ENCODE measurements around the gene SBK2.
"Not testable (repeated sequence)": the region's sequence is repeated elsewhere in the genome, so short reads cannot be mapped to it uniquely, and the experiment has no call there.

The SBK2 gene, protein sequence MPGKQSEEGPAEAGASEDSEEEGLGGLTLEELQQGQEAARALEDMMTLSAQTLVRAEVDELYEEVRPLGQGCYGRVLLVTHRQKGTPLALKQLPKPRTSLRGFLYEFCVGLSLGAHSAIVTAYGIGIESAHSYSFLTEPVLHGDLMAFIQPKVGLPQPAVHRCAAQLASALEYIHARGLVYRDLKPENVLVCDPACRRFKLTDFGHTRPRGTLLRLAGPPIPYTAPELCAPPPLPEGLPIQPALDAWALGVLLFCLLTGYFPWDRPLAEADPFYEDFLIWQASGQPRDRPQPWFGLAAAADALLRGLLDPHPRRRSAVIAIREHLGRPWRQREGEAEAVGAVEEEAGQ

DNA sequence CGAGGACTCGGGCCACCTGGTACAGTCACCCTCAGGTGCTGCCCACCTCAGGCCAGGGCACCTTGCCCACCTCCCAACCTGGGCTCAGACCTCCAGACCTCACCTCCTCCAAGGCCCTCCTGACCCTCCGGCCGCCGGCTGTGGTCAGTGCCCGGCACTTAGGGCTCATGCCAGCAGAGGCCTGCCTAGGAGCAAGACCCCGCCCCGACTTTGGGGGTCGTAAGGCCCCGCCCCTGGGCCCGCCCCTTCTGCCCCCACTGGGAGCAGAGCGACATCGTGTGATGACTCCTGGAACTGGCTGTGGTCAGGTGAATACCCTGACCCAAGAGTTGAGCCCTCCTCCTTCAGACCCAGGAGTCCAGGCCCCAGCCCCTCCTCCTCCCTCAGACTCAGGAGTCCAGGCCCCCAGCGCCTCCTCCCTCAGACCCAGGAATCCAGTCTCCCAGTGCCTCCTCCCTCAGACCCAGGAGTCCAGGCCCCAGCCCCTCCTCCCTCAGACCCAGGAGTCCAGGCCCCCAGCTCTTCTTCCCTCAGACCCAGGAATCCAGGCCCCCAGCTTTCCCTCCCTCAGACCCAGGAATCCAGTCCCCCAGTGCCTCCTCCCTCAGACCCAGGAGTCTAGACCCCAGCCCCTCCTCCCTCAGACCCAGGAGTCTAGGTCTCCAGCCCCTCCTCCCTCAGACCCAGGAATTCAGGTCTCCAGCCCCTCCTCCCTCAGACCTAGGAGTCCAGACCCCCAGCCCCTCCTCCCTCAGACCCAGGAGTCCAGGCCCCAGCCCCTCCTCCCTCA, at the start of gene SBK2:
SBK2 (minus strand) TSS at position 183 of the 790 bp plus-strand sequence. CDS start 839 bp downstream, outside the sequence.
- DNase-seq: no peak

DNA sequence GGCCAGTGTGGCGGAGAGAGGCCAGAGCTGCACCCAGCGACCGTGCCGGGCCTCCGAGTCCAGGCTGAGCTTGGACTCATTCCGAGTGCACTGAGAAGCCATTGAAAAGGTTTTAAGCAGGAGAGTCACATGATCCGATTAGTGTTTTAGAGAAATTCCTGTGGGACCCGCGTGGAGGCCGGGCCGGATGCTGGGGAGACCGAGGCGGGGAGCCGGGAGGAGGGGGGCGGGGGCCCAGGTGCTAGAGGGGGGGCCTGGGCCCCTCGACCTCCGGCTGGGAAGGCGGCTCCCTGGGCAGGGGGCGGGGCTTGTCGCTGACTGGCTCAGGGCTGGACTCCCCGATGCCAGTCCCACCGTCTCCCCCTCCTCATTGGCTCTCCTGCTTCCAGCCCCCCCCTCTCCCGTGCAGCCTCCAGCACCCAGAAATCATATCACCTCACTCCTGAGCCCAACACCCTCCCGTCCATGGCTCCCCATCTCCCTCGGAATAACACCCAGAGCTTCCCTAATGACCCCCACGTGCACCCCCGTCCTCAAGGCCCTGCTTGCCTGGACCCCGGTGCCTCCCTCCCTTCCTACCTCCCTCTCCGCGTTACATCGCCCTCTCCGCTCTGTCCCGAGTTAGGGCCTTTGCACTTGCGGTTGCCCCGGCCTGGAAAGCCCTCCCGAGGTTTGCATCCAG, 48.9 kb upstream of the SBK2 start:
- DNase-seq: peak; percentile 38 to 52

DNA sequence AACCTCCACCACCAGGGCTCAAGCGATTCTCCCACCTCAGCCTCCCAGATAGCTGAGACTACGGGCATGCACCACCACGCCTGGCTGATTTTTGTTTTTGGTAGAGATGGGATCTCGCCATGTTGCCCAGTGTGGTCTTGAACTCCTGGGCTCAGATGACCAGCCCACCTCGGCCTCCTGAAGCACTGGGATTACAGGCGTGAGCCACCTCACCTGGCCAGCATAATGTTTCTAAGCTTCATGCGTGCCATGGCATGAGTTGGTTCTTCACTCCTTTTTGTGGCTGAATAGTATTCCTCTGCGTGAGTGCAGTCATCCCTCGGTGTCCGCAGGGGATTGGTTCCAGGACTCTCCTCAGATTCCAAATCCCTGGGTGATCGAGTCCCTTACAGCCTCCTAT, 47.9 kb upstream of the SBK2 start:
- no peak for DNase-seq

DNA sequence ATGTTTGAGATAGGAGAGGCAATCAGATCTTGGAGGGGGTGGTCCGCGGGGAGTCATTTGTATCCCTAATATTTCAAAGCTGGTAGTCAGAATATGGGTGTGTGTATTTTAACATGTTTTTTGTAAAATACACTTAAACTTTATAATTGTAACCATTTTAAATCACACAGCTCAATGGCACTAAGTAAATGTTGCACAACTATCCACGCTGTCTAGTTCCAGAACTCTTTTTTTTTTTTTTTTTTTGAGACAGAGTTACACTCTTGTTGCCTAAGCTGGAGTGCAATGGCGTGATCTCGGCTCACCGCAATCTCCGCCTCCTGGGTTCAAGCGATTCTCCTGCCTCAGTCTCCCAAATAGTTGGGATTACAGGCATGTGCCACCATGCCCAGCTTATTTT, 47.0 kb upstream of the SBK2 start:
- not testable (repeated sequence) for DNase-seq

DNA sequence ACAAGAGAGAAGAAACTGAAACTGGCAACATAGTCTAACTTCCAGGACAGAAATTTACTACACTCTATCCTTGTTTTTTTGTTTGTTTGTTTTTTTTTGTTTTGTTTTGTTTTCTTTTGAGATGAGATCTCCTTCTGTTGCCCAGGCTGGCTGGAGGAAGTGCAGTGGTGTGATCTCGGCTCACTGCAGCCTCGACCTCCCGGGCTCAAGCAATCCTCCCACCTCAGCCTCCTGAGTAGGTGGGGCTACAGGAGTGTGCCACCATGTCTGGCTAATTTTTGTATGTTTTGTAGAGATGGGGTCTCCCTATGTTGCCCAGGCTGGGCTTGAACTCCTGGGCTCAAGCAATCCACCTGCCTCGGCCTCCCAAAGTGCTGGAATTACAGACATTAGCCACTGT, 45.4 kb upstream of the SBK2 start:
- DNase-seq: not testable (repeated sequence)

DNA sequence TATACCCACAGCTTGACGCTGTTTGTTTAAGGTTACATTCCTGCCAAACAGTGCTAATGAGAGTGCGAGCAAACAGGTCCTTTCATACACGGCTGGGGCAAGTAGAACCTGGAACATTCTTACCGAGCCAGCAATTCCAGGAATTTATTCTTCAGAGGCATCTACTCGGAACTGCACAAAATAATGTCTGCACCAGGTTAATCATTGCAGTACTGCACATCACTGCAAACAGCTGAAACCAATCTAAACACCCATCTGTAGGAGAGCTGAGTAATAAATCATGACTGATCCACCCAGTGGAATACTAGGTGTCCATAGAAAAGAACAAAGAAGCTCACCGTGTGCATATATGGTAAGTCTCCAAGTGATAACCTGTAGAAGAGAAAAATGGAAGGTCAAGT, 44.9 kb upstream of the SBK2 start:
- no peak for DNase-seq

DNA sequence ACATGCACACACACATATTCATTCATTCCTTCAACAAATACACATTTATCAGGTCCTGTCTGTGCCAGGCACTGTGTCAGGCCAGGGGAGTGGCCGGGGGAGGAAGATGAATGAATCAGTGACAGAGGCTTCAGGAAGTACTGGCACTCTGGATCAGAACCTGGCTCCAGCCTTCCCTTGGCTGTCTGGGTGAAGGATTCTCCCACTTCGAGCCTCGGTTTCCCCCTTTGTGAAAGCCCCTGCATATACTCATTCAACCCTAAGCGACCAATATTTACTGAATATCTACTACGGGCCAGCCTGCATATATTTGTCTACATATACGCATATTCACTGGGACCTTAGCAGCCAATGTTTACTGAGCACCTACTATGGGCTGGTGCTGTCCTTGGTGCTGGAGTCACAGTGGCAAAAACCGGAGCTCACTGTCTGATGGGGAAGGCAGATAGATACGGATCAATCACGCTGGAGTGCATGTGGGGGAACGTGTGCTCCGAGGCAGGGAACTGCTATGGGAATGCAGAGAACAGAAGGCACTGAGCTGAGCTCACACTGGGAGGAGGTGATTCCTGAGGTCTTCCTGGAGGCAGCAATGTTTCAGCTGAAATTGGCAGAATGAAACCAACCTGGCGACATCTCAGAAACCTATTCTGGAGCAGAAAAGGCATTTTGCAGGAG, 44.4 kb upstream of the SBK2 start:
- DNase-seq: peak in 1 of 2 donors; percentile 26

DNA sequence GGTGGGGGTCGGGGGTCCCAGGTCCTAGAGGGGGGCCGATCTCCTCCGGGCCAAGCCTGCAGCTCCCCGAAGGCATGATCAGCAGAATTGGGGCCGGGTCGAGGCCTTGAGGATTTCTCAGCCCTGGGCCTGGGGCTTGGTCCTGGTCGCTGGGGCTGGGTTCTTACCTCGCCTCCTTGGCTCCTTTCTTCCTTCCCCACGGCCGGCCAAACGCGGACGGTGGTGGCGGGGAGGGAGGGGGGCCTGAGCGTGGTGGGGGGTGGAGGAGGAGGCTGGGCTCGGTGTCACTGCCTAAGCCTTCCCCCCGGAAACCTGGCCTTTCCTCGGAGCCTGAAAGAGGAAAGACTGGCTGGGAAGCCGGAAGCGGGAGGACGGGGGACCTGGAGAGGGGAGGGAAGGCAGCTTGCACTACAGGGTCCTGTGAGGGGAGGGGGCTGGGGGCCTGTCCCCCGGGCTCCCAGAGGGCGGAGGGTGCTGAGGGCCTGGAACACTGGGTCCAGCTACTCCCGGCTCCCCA, 43.8 kb upstream of the SBK2 start, which contains the start of gene ZNF579:
ZNF579 (minus strand) TSS at position 221 of the 517 bp plus-strand sequence. CDS start 1,209 bp downstream, outside the sequence.
- peak; percentile 76 to 80 for DNase-seq

DNA sequence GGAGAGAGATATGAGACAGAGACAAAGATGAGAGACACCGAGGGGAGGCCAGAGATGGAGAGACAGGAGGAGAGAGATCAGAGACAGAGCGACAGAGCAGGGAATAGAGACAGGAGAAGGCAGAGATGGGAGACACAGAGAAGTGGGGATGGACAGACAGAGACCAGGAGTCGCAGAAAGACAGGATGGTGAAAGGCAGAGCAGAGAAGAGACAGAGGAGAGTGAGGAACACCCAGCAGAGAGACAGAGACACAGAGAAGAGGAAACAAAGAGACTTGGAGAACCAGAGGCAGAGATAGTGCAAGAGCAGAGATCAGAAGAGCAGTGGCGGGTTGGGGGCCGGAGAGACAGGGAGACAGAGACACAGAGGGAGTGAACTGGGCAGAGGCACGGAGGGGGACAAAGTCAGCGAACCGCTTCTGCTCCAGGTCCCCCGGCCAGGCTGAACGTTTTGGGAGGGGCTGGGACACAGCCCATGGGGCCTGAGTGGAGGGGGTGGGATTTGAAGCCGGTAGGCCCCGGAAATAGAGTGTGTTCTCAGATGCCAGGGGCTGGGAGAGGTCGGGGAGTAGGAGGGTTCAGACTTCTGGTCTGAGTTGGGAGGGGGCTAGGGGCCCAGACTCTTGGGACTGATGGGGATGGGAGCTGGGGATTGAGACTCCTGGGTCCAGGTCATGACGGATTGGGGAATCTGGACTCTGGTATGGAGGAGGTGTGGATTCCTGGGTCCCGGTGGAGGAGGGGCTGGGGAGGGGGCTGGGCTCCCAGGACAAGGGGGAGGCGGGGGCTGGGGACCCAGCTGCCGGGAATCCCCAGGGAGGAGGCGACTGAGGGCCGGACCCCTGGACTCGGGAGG, 43.1 kb upstream of the SBK2 start:
- no peak for DNase-seq

DNA sequence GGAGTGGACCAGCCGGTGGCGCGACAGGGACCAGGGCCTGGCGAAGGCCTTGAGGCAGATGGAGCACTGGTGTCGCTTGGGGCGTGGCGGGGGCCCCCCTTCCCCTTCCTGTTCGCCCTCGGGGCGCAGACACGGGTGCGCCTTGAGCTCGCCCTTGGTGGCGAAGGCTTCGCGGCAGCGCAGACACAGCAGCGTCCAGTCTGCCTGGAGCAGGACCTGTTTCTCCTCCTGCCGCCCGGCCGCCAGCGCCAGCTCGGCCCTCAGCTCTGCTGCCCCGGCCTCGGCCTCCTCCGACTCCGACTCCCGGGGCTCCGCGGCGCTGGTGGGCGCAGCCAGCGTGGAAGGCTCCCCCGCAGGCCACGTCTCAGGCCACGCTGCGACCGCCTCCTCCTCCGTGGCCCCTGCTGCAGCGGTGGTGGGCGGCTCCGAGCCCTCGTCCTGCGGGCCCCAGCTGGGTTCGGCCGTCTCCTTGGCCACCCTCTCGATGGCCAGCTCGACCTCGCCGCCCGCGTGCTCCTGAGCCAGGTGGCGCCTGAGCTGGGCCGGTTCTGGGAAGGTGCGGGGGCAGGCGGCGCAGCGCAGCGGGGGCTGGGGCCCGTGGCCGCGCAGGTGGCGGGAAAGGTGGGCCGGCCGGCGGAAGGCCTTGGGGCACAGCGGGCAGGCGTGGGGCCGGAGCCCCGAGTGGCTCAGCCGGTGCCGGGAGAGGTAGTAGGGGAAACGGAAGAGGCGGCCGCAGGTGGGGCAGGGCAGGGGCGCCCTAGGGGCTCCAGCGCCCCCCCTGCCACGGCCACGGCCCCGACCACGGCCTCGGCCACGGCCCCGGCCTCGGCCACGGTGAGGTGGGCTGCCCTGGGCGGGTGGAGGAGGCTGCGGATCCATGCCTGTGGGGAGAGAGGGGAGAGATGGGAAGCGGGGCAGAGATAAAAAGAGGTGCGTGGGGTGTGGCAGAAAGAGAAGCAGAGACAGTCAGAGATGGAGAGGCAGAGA, 42.1 kb upstream of the SBK2 start:
- DNase-seq: no peak

DNA sequence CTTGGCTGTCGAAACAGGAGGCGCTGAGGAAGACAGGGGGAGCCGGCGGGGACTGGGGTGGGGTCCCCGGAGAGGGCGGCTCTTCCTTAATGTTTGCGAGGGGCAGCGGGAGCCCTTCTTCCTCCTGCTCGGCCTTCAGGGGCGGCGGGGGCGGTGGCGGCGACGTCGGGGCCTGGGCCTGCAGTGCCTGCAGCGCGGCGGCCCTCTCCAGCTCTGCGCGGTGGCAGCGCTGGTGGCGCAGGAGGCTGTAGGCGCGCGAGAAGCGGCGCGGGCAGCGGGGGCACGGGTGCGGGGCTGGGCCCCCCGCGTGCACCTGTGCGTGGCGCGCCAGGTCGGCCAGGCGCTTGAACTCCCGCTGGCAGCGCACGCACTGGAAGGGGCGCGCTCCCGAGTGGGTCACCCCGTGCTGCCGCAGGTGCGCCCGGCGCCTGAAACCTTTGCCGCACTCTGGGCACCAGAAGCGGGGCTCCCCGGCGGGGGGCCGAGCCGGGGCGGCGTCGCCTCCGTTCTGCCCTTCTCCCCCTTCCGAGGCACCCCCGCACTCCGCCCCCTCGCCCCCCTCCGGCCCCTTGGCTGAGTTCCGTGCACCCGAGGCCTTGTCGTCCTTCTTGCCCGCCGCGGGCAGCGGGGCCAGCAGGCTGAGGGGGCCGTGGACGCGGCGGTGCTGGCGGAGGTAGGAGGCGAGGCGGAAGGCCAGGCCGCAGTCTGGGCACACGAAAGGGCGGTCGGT, 41.3 kb upstream of the SBK2 start:
- DNase-seq: no peak

DNA sequence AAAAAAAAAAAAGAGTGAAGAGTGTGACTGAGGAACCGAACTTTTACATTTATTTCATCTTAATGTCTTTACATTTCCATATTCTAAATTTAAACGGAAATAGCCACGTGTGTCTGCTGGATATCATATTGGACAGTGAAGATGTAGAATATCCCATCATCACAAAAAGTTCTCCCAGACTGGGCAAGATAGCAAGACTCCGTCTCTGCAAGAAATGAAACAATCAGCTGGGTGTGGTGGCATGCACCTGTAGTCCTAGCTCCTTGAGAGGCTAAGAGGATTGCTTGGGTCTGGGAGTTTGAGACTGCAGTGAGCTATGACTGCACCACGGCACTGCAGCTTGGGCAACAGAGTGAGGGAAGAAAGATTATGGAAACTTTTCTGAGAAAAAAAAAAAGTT, 39.8 kb upstream of the SBK2 start:
- no peak for DNase-seq

DNA sequence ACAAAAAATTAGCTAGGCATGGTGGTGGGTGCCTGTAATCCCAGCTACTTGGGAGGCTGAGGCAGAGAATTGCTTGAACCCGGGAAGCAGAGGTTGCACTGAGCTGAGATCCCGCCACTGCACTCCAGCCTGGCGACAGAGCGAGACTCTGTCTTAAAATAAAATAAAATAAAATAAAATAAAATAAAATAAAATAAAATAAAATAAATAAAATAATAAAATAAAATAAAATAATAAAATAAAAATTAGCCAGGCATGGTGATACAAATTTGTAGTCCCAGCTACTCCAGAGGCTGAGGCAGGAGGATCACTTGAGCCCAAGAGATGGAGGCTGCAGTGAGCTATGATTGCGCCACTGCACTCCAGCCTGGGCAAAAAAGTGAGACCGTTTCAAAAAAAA, 37.0 kb upstream of the SBK2 start:
- not testable (repeated sequence) for DNase-seq

DNA sequence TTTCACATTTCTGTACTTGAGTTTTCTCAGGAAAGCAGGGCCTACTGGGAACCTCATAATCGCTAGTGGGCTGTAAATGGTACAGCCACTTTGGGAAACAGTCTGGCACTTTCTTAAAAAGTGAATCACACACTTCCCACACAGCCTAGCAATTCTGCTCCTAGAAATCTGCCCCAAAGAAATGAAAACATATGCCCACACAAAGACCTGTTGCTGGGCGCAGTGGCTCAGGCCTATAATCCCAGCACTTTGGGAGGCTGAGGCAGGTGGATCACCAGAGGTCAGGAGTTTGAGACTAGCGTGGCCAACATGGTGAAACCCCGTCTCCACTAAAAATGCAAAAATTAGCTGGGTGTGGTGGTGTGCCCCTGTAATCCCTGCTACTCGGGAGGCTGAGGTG, 32.5 kb upstream of the SBK2 start:
- not testable (repeated sequence) for DNase-seq

DNA sequence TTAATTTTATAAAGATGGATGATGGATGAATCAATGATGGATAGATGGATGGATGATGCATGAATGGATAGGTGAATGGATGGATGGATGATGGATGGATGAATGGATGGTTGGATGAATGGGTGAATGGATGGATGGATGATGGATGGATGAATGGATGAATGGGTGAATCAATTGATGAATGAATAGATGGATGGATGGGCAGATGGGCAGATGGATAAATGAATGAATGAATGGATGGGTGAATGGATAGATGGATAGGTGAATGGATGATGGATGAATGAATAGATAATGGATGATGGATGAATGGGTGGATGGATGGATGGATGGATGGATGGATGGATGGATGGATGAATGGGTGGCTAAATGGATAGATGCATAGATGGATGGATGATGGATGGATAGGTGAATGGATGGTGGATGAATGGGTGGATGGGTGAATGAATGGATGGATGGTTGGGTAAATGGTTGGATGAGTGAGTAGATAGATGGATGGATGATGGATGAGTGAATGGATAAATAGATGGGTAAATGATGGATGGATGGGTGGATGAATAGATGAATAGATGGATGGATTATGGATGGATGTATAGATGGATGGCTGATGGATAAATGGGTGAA, 30.9 kb upstream of the SBK2 start:
- DNase-seq: no peak

DNA sequence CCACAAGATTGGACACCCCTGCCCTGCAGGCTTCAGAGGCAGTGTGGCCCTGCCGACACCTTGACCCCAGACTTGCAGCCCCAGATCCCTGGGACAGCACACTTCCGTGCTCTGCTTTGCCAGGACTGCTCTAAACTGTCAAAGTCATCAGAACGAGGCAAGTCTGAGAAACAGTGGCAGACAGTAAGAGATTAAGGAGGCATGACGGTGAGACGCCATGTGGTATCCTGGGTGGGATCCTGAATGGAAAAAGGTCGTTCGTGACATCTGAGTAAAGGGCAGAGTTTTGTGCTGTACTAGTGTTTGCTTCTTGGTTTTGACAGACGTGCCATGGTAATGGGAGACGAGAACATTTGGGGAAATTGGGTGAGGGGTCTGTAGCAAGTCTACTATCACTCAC, 29.9 kb upstream of the SBK2 start:
- no peak for DNase-seq

DNA sequence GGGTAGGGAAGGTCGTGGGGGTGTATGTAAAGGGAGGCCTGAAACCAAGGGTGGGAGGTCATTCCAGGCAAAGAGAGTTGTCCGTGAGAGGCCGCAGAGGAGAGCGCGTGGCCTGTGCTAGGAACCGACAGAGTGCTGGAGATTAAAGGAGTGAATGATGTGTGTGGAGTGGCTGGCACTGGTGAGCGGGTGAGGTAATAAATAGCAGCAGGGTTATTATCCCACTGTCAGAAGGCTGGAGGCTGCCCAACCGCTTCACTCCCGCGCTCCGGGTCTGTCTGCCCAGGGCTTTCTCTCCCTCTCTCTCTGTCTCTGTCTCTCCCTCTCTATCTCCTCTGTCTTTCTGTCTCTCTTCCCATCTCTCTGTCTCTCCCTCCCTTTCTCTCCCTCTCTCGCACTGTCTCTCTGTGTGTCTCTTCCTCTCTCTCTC, 26.3 kb upstream of the SBK2 start:
- DNase-seq: no peak

DNA sequence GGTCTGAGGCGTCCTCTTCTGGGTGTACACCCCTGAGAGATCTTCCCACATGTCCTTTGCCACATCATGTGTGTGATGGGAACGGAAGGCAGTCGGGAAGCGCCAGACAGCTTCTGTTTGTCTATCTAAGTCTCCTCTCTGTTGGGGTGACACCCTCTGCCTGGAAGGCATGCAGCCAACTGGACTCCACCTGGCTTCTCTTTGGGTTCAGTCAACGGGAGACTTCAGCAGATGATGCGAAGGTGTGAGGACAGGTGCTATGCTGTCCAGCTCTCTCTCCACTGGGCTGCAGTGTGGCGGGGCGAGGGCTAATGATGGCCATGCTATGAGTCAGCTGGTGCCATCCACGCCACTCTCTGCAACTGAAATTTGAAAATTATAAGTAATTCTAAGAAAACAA, 22.8 kb upstream of the SBK2 start:
- DNase-seq: no peak

DNA sequence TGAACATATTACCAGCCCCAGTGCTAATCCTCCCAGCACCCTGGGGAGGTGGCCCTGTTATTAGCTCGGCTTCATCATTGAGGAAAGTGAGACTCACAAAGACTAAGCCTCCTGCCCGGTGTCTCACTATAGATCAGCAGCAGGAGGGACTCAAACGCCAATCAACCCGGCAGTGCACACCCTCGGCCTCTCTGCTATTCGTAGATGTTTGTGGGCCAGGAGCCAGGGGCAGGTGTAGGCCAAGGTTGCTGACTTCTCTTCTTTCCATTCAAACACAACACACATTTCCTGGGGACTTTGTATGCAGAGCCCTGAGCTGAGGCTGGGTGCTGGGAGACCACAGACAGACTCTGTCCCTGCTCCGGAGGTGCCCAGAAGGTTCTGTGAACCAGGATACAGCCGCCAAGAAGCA, 17.8 kb upstream of the SBK2 start:
- no peak for DNase-seq
